Neural crest cell (in vitro differentiated cells): ENCODE measurements around the gene DNAJB1. TPM values are rescaled to one million over a fixed set of nuclear protein-coding genes. Genes with fewer than 3 reads are reported as not detected.

Experiments
- DNase-seq: peaks from one replicate; pipeline ENCODE4 v3.0.0; 2021; ENCODE audit warnings: low read depth, mixed read lengths, low spot score
- H3K27ac Mint-ChIP-seq: one replicate; pipeline ENCODE4 v1.8.0; 2021; ENCODE audit warnings: mild to moderate bottlenecking, mixed read lengths; ENCODE audit not compliant: unreplicated experiment
- H3K27me3 Mint-ChIP-seq: 2 replicates; pipeline ENCODE4 v1.8.0; 2021; ENCODE audit warnings: low read depth, mild to moderate bottlenecking, mixed read lengths
- H3K36me3 Mint-ChIP-seq: 2 replicates; pipeline ENCODE4 v1.8.0; 2021; ENCODE audit warnings: low read depth, mild to moderate bottlenecking, mixed read lengths
- H3K4me1 Mint-ChIP-seq: 2 replicates; pipeline ENCODE4 v1.8.0; 2021; ENCODE audit warnings: mixed read lengths
- H3K4me3 Mint-ChIP-seq: one replicate; pipeline ENCODE4 v1.8.0; 2021; ENCODE audit warnings: mild to moderate bottlenecking, mixed read lengths
- H3K9me3 Mint-ChIP-seq: 2 replicates; pipeline ENCODE4 v1.8.0; 2021; ENCODE audit warnings: mixed read lengths
- CTCF ChIP-seq: fragments of 200-600 bp; sonication (generic); conservative IDR thresholded peaks from 2 replicates; pipeline ENCODE4 v1.5.0; 2021; ENCODE audit warnings: antibody characterized with exemption, mild to moderate bottlenecking
- total RNA-seq: library from RNA; stranded (reverse); gene quantifications from 2 replicates; pipeline ENCODE4 v1.2.1, GENCODE V29; 2021

Gene DNAJB1
- total RNA-seq, 1 donor from 2014 or later = 89.4 TPM

DNA sequence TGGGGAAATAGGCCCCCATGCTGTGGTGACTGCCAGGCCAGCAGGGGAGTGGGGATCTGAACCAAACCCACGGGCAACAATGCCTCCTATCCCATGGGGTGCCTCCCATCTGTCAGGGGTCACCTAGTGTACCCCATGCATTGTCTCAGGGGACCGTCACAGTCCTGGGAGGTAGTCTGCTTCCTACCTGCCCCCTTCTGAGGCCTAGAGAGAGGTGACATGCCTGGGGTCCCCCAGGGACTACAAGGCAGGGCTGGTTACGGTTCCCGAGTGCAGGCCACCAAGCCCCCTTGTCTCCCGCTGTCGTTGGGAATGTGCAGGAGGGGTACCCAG, 42.5 kb upstream of the DNAJB1 start:
- no peak for TF ChIP-seq CTCF
- H3K27me3 Mint-ChIP-seq = no peaks in the 10 kb centered on the region
- H3K36me3 Mint-ChIP-seq = peaks cover 2% of the 10 kb centered on the region
- H3K4me3 Mint-ChIP-seq = no peak overlapping the region
- H3K9me3 Mint-ChIP-seq = no peaks in the 10 kb centered on the region
- no peak overlapping the region for H3K27ac Mint-ChIP-seq
- H3K4me1 Mint-ChIP-seq = peaks cover 17% of the 10 kb centered on the region
- DNase-seq = no peak

DNA sequence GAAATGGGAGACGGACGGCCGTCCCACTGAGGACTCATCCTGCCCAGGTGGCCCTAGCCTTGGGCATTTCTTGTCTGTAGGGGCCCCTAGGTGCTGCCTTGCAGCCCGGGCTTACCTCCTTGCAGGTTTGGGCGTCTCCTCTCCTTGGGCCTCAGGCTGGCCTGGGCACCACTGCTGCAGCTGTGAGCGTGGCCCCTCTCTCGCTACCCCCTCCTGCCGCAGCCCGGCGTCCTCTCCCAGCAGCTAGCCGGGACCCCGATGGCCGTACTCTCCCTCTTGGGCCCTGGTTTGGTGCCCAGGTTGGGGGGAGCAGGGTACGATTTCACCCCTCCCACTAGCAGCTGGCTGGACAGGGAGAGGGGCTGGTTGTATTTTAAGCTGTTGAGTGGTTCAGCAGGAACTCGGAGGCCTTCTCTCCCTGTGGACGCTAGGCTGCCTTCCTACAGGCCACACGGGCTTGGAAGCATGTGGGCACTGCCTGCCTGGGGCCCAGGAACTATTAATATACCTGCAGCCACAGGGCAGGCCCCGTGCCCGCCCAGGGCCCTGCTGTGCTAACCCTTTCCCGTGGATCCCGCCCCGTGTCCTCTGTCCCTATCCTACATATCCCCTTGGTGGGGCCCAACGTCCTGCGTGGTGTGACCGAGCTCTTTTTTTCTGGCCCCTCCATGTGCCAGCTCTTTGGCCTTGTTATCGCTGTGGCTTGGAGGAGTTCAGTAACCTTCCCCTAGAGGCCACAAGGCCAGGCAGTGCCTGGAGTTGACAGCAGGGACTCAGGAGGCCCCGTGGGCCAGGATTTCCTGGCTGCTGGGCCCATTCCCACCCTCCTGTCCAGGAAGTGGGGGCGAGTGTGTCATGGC, 41.9 kb upstream of the DNAJB1 start:
- no peak for DNase-seq
- TF ChIP-seq CTCF = no peak
- peaks cover 17% of the 10 kb centered on the region for H3K4me1 Mint-ChIP-seq
- H3K9me3 Mint-ChIP-seq = no peaks in the 10 kb centered on the region
- H3K27ac Mint-ChIP-seq = peak overlapping the region; percentile 45
- no peaks in the 10 kb centered on the region for H3K27me3 Mint-ChIP-seq
- no peak overlapping the region for H3K4me3 Mint-ChIP-seq
- H3K36me3 Mint-ChIP-seq = peaks cover 2% of the 10 kb centered on the region

- Mint-ChIP-seq H3K4me1 (peaks cover 17% of the 10 kb centered on the region), H3K36me3 (no peaks in the 10 kb centered on the region), H3K9me3 (no peaks in the 10 kb centered on the region), H3K27me3 (no peaks in the 10 kb centered on the region), H3K4me3 (no peak overlapping the region), H3K27ac (peak overlapping the region; percentile 19)
- TF ChIP-seq CTCF = no peak
- DNase-seq = no peak
These were observed 40.3 kb upstream of the DNAJB1 start for GRCh38 chr19:14558370-14559066.

GRCh38 chr19:14556662-14557188, 38.5 kb upstream of the DNAJB1 start:
- peak; percentile 94 for TF ChIP-seq CTCF
- peak; percentile 73 for DNase-seq
- no peak overlapping the region for H3K27ac Mint-ChIP-seq
- no peak overlapping the region for H3K4me3 Mint-ChIP-seq
- no peaks in the 10 kb centered on the region for H3K9me3 Mint-ChIP-seq
- peaks cover 17% of the 10 kb centered on the region for H3K4me1 Mint-ChIP-seq
- no peaks in the 10 kb centered on the region for H3K27me3 Mint-ChIP-seq
- no peaks in the 10 kb centered on the region for H3K36me3 Mint-ChIP-seq

GRCh38 chr19:14555918-14556661, 37.9 kb upstream of the DNAJB1 start:
- Mint-ChIP-seq H3K9me3 (no peaks in the 10 kb centered on the region), H3K27ac (peak overlapping the region; percentile 92), H3K4me3 (no peak overlapping the region), H3K4me1 (peaks cover 17% of the 10 kb centered on the region), H3K27me3 (no peaks in the 10 kb centered on the region), H3K36me3 (no peaks in the 10 kb centered on the region)
- TF ChIP-seq CTCF = no peak
- DNase-seq = no peak
